WTC11 (cell line): ENCODE results near the gene ZNF214. TPM values are rescaled to one million over a fixed set of nuclear protein-coding genes. Genes with fewer than 3 reads are reported as not detected.

ENCODE experiments used
- ATAC-seq: fragments of 200-7000 bp; cut with Tn5 transposase; 2 replicates; pipeline ENCODE4 v1.10.0; 2021; ENCODE audit warnings: mild to moderate bottlenecking, moderate library complexity
- CTCF ChIA-PET: fragments of 300-600 bp; sonication (Branson Sonifier 250); formaldehyde crosslinking; loops from one replicate; lab custom pipeline; 2021; ENCODE audit warnings: antibody characterized with exemption; lab: Charles Lee
- POLR2A ChIA-PET: fragments of 350-600 bp; sonication (Branson Sonifier 250); formaldehyde crosslinking; loops from one replicate; lab custom pipeline; 2021; ENCODE audit warnings: antibody characterized with exemption; lab: Charles Lee
- DNase-seq: peaks from one replicate; pipeline ENCODE4 v3.0.0; 2021; ENCODE audit warnings: low spot score
- H3K27ac Mint-ChIP-seq: 2 replicates; pipeline ENCODE4 v1.8.0; 2021; ENCODE audit warnings: mixed read lengths
- H3K27me3 Mint-ChIP-seq: 2 replicates; pipeline ENCODE4 v1.8.0; 2021; ENCODE audit warnings: low read depth, mild to moderate bottlenecking, moderate library complexity, mixed read lengths
- H3K36me3 Mint-ChIP-seq: 2 replicates; pipeline ENCODE4 v1.8.0; 2021; ENCODE audit warnings: mixed read lengths
- H3K4me1 Mint-ChIP-seq: 2 replicates; pipeline ENCODE4 v1.8.0; 2022; ENCODE audit warnings: mixed read lengths
- H3K4me3 Mint-ChIP-seq: 2 replicates; pipeline ENCODE4 v1.8.0; 2021; ENCODE audit warnings: mild to moderate bottlenecking, moderate library complexity, mixed read lengths
- H3K9me3 Mint-ChIP-seq: 2 replicates; pipeline ENCODE4 v1.8.0; 2021; ENCODE audit warnings: mixed read lengths
- ATF1 ChIP-seq: sonication (generic); formaldehyde crosslinking; IDR thresholded peaks from 2 replicates; pipeline ENCODE4 v1.8.1; 2023; ENCODE audit warnings: mild to moderate bottlenecking, moderate library complexity, missing genetic modification reagents
- CREB1 ChIP-seq: sonication (generic); formaldehyde crosslinking; IDR thresholded peaks from 2 replicates; pipeline ENCODE4 v1.8.0; 2023; ENCODE audit warnings: mild to moderate bottlenecking, missing genetic modification reagents
- FOXP1 ChIP-seq: sonication (generic); formaldehyde crosslinking; IDR thresholded peaks from 2 replicates; pipeline ENCODE4 v1.8.0; 2022; ENCODE audit warnings: missing genetic modification reagents, mild to moderate bottlenecking, moderate library complexity, borderline replicate concordance
- GRHL2 ChIP-seq: fragments of 250-450 bp; sonication (Bioruptor Pico); IDR thresholded peaks from 2 replicates; pipeline ENCODE4 v1.8.0; 2022; ENCODE audit warnings: mild to moderate bottlenecking, moderate library complexity; ENCODE audit not compliant: insufficient replicate concordance, severe bottlenecking
- GTF2I ChIP-seq: fragments of 250-450 bp; sonication (Bioruptor Pico); conservative IDR thresholded peaks from 2 replicates; pipeline ENCODE4 v1.4.0; 2021; ENCODE audit warnings: mild to moderate bottlenecking
- IRF2 ChIP-seq: sonication (generic); formaldehyde crosslinking; IDR thresholded peaks from 2 replicates; pipeline ENCODE4 v1.8.0; 2022; ENCODE audit warnings: low read depth, missing genetic modification reagents, borderline replicate concordance
- KAT7 ChIP-seq: sonication (generic); formaldehyde crosslinking; IDR thresholded peaks from 2 replicates; pipeline ENCODE4 v1.8.1; 2023; ENCODE audit warnings: missing genetic modification reagents, mild to moderate bottlenecking, borderline replicate concordance
- MXD4 ChIP-seq: fragments of 250-450 bp; sonication (Bioruptor Pico); IDR thresholded peaks from 2 replicates; pipeline ENCODE4 v1.8.0; 2021; ENCODE audit warnings: mild to moderate bottlenecking, moderate library complexity, borderline replicate concordance
- NFYB ChIP-seq: sonication (generic); formaldehyde crosslinking; conservative IDR thresholded peaks from 2 replicates; pipeline ENCODE4 v1.8.0; 2022; ENCODE audit warnings: low read depth, missing genetic modification reagents
- NR1H2 ChIP-seq: sonication (generic); formaldehyde crosslinking; IDR thresholded peaks from 2 replicates; pipeline ENCODE4 v1.9.0; 2021; ENCODE audit warnings: mild to moderate bottlenecking, moderate library complexity, missing genetic modification reagents
- NR2C2 ChIP-seq: sonication (generic); formaldehyde crosslinking; IDR thresholded peaks from 2 replicates; pipeline ENCODE4 v1.8.0; 2022; ENCODE audit warnings: mild to moderate bottlenecking, missing genetic modification reagents
- TCF7 ChIP-seq: sonication (generic); formaldehyde crosslinking; IDR thresholded peaks from 2 replicates; pipeline ENCODE4 v1.8.0; 2022; ENCODE audit warnings: mild to moderate bottlenecking, low read depth, missing genetic modification reagents, moderate library complexity
- ZNF121 ChIP-seq: sonication (generic); formaldehyde crosslinking; IDR thresholded peaks from 2 replicates; pipeline ENCODE4 v1.8.0; 2023; ENCODE audit warnings: missing genetic modification reagents
- ZNF423 ChIP-seq: fragments of 250-450 bp; sonication (Bioruptor Pico); IDR thresholded peaks from 2 replicates; pipeline ENCODE4 v2.1.2; 2022; ENCODE audit warnings: mild to moderate bottlenecking, moderate library complexity
- total RNA-seq: library from RNA; stranded (reverse); gene quantifications from 3 replicates; pipeline ENCODE4 v1.2.3, GENCODE V29; 2021
- TF ChIP-seq, protein P1 (sequence below): sonication (generic); formaldehyde crosslinking; IDR thresholded peaks from 2 replicates; pipeline ENCODE4 v1.8.1; 2022; ENCODE audit warnings: mild to moderate bottlenecking, missing genetic modification reagents, moderate library complexity, borderline replicate concordance
- TF ChIP-seq, protein P2 (sequence below): fragments of 200-600 bp; IDR thresholded peaks from 2 replicates; pipeline ENCODE4 v1.8.0; 2022; ENCODE audit warnings: antibody characterized with exemption
- TF ChIP-seq, protein P3 (sequence below): fragments of 250-450 bp; sonication (Bioruptor Pico); IDR thresholded peaks from 2 replicates; pipeline ENCODE4 v1.8.0; 2021; ENCODE audit warnings: mild to moderate bottlenecking
- TF ChIP-seq, protein P4 (sequence below): sonication (generic); formaldehyde crosslinking; IDR thresholded peaks from 2 replicates; pipeline ENCODE4 v1.8.1; 2023; ENCODE audit warnings: mild to moderate bottlenecking, missing genetic modification reagents, moderate library complexity
- TF ChIP-seq, protein P5 (sequence below): sonication (generic); formaldehyde crosslinking; IDR thresholded peaks from 2 replicates; pipeline ENCODE4 v1.8.1; 2023; ENCODE audit warnings: mild to moderate bottlenecking, missing genetic modification reagents
- TF ChIP-seq, protein P6 (sequence below): fragments of 250-450 bp; sonication (Bioruptor Pico); IDR thresholded peaks from 2 replicates; pipeline ENCODE4 v2.1.2; 2022; ENCODE audit warnings: mild to moderate bottlenecking, moderate library complexity

Gene ZNF214
- total RNA-seq, 1 experiment from 2014 or later: 4.1 TPM

DNA sequence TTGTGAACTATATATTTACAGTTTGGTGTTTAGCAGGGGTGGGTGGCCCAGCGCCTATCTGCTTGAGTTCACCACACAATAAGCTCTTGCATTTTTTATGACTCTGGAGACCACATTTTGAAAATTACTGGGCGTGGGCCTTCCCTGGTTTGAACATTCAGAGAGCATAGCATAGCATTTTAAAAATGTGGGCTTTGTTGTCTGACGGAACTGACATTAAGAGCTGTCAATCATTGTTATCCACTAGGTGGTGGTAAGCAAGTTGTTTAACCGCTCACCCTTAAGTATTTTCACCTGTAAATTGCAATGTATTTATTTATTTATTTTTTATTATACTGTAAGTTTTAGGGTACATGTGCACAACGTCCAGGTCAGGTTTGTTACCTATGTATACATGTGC lies 1.2 kb upstream of the ZNF214 start (continued):
- no peak for TF ChIP-seq ZNF423
- no peak for TF ChIP-seq NR1H2 (CRISPR knock-in tag)
- TF ChIP-seq, protein P1, sequence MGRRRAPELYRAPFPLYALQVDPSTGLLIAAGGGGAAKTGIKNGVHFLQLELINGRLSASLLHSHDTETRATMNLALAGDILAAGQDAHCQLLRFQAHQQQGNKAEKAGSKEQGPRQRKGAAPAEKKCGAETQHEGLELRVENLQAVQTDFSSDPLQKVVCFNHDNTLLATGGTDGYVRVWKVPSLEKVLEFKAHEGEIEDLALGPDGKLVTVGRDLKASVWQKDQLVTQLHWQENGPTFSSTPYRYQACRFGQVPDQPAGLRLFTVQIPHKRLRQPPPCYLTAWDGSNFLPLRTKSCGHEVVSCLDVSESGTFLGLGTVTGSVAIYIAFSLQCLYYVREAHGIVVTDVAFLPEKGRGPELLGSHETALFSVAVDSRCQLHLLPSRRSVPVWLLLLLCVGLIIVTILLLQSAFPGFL (CRISPR knock-in tag): no peak
- TF ChIP-seq NR2C2 (CRISPR knock-in tag): no peak
- TF ChIP-seq, protein P2, sequence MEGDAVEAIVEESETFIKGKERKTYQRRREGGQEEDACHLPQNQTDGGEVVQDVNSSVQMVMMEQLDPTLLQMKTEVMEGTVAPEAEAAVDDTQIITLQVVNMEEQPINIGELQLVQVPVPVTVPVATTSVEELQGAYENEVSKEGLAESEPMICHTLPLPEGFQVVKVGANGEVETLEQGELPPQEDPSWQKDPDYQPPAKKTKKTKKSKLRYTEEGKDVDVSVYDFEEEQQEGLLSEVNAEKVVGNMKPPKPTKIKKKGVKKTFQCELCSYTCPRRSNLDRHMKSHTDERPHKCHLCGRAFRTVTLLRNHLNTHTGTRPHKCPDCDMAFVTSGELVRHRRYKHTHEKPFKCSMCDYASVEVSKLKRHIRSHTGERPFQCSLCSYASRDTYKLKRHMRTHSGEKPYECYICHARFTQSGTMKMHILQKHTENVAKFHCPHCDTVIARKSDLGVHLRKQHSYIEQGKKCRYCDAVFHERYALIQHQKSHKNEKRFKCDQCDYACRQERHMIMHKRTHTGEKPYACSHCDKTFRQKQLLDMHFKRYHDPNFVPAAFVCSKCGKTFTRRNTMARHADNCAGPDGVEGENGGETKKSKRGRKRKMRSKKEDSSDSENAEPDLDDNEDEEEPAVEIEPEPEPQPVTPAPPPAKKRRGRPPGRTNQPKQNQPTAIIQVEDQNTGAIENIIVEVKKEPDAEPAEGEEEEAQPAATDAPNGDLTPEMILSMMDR: no peak
- no peak for TF ChIP-seq CREB1 (CRISPR knock-in tag)
- TF ChIP-seq, protein P3, sequence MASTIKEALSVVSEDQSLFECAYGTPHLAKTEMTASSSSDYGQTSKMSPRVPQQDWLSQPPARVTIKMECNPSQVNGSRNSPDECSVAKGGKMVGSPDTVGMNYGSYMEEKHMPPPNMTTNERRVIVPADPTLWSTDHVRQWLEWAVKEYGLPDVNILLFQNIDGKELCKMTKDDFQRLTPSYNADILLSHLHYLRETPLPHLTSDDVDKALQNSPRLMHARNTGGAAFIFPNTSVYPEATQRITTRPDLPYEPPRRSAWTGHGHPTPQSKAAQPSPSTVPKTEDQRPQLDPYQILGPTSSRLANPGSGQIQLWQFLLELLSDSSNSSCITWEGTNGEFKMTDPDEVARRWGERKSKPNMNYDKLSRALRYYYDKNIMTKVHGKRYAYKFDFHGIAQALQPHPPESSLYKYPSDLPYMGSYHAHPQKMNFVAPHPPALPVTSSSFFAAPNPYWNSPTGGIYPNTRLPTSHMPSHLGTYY (CRISPR knock-in tag): no peak
- TF ChIP-seq GRHL2 (CRISPR knock-in tag): no peak
- no peak for TF ChIP-seq ATF1

DNA sequence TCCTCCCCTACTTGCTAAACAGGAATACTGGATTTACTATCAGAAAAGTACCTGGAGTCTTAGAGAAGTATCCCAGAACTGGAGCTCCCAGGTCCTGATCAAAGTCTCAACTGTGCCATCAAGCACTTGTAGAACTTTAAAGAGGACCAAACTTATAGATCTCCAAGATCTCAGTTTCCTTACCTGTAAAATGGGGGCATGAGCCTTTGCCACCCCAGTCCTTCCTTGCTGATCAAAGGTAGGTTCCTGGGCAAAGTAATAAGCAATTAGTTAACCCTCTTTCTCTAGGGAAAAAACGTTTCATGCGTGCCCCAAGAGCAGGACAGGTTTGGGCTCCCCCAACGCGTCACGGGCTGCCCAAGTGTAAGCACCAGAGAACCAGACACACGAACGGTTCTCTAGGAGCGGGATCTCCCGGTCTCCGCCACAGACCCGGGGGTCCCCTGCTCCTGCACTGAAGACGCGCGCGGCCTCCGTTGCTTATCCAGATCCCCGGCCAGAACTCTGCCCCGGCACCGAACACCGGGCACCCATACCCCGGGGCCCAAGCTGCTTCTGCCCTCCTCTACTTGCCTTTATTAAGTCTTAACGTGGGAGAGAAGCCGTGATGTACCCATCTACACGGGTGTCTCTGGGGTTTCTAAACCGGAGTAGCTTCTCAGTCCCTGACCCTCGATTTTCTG lies 505 bp downstream of the ZNF214 start:
- Mint-ChIP-seq H3K9me3 (no peaks in the 10 kb centered on the region), H3K4me1 (peaks cover 9% of the 10 kb centered on the region), H3K36me3 (no peaks in the 10 kb centered on the region), H3K27ac (peak overlapping the region; percentile 97), H3K27me3 (peaks cover 31% of the 10 kb centered on the region), H3K4me3 (peak overlapping the region; percentile 100)
- POLR2A ChIA-PET: interaction anchor here (1.3 kb wide), 1 partner anchor 232 kb away, joined by 3 read pairs; the partner anchor contains the start of gene SYT9
- TF ChIP-seq, protein P4, sequence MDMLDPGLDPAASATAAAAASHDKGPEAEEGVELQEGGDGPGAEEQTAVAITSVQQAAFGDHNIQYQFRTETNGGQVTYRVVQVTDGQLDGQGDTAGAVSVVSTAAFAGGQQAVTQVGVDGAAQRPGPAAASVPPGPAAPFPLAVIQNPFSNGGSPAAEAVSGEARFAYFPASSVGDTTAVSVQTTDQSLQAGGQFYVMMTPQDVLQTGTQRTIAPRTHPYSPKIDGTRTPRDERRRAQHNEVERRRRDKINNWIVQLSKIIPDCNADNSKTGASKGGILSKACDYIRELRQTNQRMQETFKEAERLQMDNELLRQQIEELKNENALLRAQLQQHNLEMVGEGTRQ (CRISPR knock-in tag): no peak
- TF ChIP-seq NFYB (no peak), KAT7 (no peak), GTF2I (CRISPR knock-in tag) (peak; percentile 81), NR1H2 (CRISPR knock-in tag) (no peak)
- peak; percentile 38 for DNase-seq
- peak; percentile 45 for ATAC-seq
- CTCF ChIA-PET: interaction anchor here (0.5 to 2.4 kb wide), 7 partner anchors 202 to 677 kb away, joined by 3 to 24 read pairs (median 5); no protein-coding TSS in a partner anchor

DNA sequence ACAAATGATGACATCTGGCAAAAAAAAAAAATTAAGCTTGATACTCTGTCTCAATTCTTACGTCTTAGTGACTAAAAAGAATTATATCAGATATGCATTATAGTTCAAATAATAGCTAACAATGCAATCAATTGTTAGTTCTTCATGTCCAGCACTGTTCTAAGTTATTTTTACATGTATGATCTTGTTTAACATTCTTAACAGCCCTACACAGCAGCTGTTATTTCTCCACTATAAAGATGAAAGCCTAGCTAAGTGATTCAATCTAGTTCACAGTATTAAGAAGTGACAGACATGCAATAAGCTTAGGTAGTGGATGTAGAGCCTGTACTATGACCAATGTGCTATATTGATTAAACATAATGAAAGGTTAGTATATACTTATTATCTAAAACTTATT lies 4.1 kb downstream of the ZNF214 start:
- H3K9me3 Mint-ChIP-seq: no peaks in the 10 kb centered on the region
- ChIA-PET CTCF (no interaction called here), POLR2A (no interaction called here)
- no peak for DNase-seq
- no peak for ATAC-seq
- H3K36me3 Mint-ChIP-seq: no peaks in the 10 kb centered on the region
- H3K27ac Mint-ChIP-seq: no peak overlapping the region
- peaks cover 7% of the 10 kb centered on the region for H3K4me1 Mint-ChIP-seq
- no peak for TF ChIP-seq MXD4 (CRISPR knock-in tag)
- TF ChIP-seq TCF7 (CRISPR knock-in tag): no peak
- TF ChIP-seq, protein P5, sequence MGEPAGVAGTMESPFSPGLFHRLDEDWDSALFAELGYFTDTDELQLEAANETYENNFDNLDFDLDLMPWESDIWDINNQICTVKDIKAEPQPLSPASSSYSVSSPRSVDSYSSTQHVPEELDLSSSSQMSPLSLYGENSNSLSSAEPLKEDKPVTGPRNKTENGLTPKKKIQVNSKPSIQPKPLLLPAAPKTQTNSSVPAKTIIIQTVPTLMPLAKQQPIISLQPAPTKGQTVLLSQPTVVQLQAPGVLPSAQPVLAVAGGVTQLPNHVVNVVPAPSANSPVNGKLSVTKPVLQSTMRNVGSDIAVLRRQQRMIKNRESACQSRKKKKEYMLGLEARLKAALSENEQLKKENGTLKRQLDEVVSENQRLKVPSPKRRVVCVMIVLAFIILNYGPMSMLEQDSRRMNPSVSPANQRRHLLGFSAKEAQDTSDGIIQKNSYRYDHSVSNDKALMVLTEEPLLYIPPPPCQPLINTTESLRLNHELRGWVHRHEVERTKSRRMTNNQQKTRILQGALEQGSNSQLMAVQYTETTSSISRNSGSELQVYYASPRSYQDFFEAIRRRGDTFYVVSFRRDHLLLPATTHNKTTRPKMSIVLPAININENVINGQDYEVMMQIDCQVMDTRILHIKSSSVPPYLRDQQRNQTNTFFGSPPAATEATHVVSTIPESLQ (CRISPR knock-in tag): no peak
- no peak for TF ChIP-seq IRF2
- no peak for TF ChIP-seq ZNF121 (CRISPR knock-in tag)
- TF ChIP-seq FOXP1: no peak
- TF ChIP-seq, protein P6, sequence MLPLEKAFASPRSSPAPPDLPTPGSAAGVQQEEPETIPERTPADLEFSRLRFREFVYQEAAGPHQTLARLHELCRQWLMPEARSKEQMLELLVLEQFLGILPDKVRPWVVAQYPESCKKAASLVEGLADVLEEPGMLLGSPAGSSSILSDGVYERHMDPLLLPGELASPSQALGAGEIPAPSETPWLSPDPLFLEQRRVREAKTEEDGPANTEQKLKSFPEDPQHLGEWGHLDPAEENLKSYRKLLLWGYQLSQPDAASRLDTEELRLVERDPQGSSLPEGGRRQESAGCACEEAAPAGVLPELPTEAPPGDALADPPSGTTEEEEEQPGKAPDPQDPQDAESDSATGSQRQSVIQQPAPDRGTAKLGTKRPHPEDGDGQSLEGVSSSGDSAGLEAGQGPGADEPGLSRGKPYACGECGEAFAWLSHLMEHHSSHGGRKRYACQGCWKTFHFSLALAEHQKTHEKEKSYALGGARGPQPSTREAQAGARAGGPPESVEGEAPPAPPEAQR (CRISPR knock-in tag): no peak
- TF ChIP-seq, all 79 proteins: peak for 0
- H3K27me3 Mint-ChIP-seq: peaks cover 18% of the 10 kb centered on the region
- H3K4me3 Mint-ChIP-seq: no peak overlapping the region
